H1 (cell line): ENCODE measurements around the gene CNNM4. TPM values are rescaled to one million over a fixed set of nuclear protein-coding genes. Genes with fewer than 3 reads are reported as not detected.

Source experiments
- CTCF ChIA-PET: fragments of 300-600 bp; sonication (Branson Sonifier 250); formaldehyde crosslinking; loops from one replicate; lab custom pipeline; 2021; ENCODE audit not compliant: partially characterized antibody; lab: Charles Lee
- POLR2A ChIA-PET: fragments of 300-600 bp; sonication (Branson Sonifier 250); formaldehyde crosslinking; loops from one replicate; lab custom pipeline; 2021; ENCODE audit warnings: inconsistent platforms; ENCODE audit not compliant: partially characterized antibody; lab: Charles Lee
- DNase-seq, 2 experiments: peaks; one replicate each; pipeline versions ENCODE4 v3.0.0 to v3.0.0-alpha.2; 2010 to 2022; ENCODE audit warnings: low spot score in 2 of 2, low read depth in 1 of 2, mixed read lengths in 1 of 2
- FAIRE-seq: peaks from 2 replicates; lab custom pipeline; 2011; peaks lifted over from hg19 to GRCh38; lab: Jason Lieb, UNC
- H2AFZ ChIP-seq: 2 replicates; pipeline ENCODE4 v1.8.1; 2012; ENCODE audit warnings: low read length, inconsistent platforms
- H2AK5ac ChIP-seq: 2 replicates; pipeline ENCODE4 v1.6.1; 2013; ENCODE audit warnings: low read depth, low read length
- H2BK120ac ChIP-seq: replicated peaks from 2 replicates; pipeline ENCODE3; 2013; ENCODE audit warnings: low read depth, low read length, inconsistent platforms
- H2BK12ac ChIP-seq: 2 replicates; pipeline ENCODE4 v1.6.1; 2013; ENCODE audit warnings: low read depth, low read length
- H2BK15ac ChIP-seq: 2 replicates; pipeline ENCODE4 v1.6.1; 2013; ENCODE audit warnings: low read length
- H2BK20ac ChIP-seq: 2 replicates; pipeline ENCODE4 v1.6.1; 2013; ENCODE audit warnings: low read length
- H2BK5ac ChIP-seq: 2 replicates; pipeline ENCODE4 v1.6.1; 2013; ENCODE audit warnings: low read depth, low read length
- H3K14ac ChIP-seq: 2 replicates; pipeline ENCODE4 v1.6.1; 2013; ENCODE audit warnings: inconsistent platforms; ENCODE audit not compliant: insufficient read length
- H3K18ac ChIP-seq: 2 replicates; pipeline ENCODE4 v1.6.1; 2013; ENCODE audit warnings: low read length; ENCODE audit errors: extremely low read depth
- H3K23ac ChIP-seq: 2 replicates; pipeline ENCODE4 v1.6.1; 2013; ENCODE audit warnings: inconsistent platforms; ENCODE audit not compliant: insufficient read length
- H3K23me2 ChIP-seq: 2 replicates; pipeline ENCODE4 v1.6.1; 2013; ENCODE audit warnings: low read depth, low read length
- H3K27ac ChIP-seq: 2 replicates; pipeline ENCODE4 v1.6.1; 2011; ENCODE audit warnings: low read depth, low read length, inconsistent platforms
- H3K27me3 ChIP-seq, 4 experiments: replicated peaks in 1 of 4; 1 replicate in 1 of 4; 2 replicates in 3 of 4; pipeline versions ENCODE4 v1.6.1 to v1.8.1; 2011 to 2013; ENCODE audit warnings: low read length in 3 of 4, mild to moderate bottlenecking in 3 of 4, inconsistent platforms in 2 of 4, mixed read lengths in 2 of 4, moderate library complexity in 1 of 4; ENCODE audit not compliant: control insufficient read depth in 3 of 4, insufficient read depth in 3 of 4; ENCODE audit errors: extremely low read depth in 1 of 4
- H3K36me3 ChIP-seq, 4 experiments: 2 replicates each; pipeline versions ENCODE4 v1.6.1 to v1.8.1; 2011 to 2013; ENCODE audit warnings: mild to moderate bottlenecking in 4 of 4, low read length in 3 of 4, moderate library complexity in 2 of 4, control low read depth in 1 of 4, inconsistent platforms in 1 of 4; ENCODE audit not compliant: insufficient read depth in 4 of 4, control insufficient read depth in 2 of 4
- H3K4ac ChIP-seq: replicated peaks from 2 replicates; pipeline ENCODE3; 2013; ENCODE audit warnings: low read length, low read depth, mixed read lengths, inconsistent platforms; ENCODE audit not compliant: insufficient read length
- H3K4me1 ChIP-seq, 4 experiments: replicated peaks in 1 of 4; 1 replicate in 1 of 4; 2 replicates in 3 of 4; pipeline versions ENCODE4 v1.6.1 to v1.8.1; 2011 to 2013; ENCODE audit warnings: low read length in 3 of 4, inconsistent platforms in 2 of 4, mixed read lengths in 1 of 4; ENCODE audit not compliant: insufficient read depth in 4 of 4, control insufficient read depth in 3 of 4
- H3K4me2 ChIP-seq, 2 experiments: 2 replicates each; pipeline versions ENCODE4 v1.6.1 to v1.8.1; 2011 to 2013; ENCODE audit warnings: low read depth in 2 of 2, low read length in 2 of 2, control low read depth in 1 of 2, inconsistent platforms in 1 of 2, mild to moderate bottlenecking in 1 of 2; ENCODE audit not compliant: insufficient read depth in 1 of 2
- H3K4me3 ChIP-seq, 4 experiments: fragments of 200-600, 300-600 bp in 1 of 4; sonication (generic), shearing (Covaris generic), sonication (Bioruptor Twin) in 1 of 4; 2 replicates each; pipeline versions ENCODE4 v1.5.1 to v1.8.1; 2011 to 2016; ENCODE audit warnings: low read length in 4 of 4, low read depth in 3 of 4, control low read depth in 2 of 4, inconsistent platforms in 2 of 4, mild to moderate bottlenecking in 2 of 4, mixed read lengths in 1 of 4, moderate library complexity in 1 of 4; ENCODE audit not compliant: insufficient read depth in 2 of 4; ENCODE audit errors: extremely low read depth in 1 of 4
- H3K56ac ChIP-seq: replicated peaks from 2 replicates; pipeline ENCODE3; 2013; ENCODE audit warnings: low read depth, mild to moderate bottlenecking, mixed read lengths, low read length, inconsistent platforms; ENCODE audit not compliant: insufficient read length
- H3K79me1 ChIP-seq: 2 replicates; pipeline ENCODE4 v1.6.1; 2013; ENCODE audit warnings: low read depth, low read length, control low read depth
- H3K79me2 ChIP-seq, 2 experiments: 2 replicates each; pipeline versions ENCODE4 v1.6.1 to v1.8.1; 2012 to 2013; ENCODE audit warnings: low read length in 2 of 2, mild to moderate bottlenecking in 2 of 2, inconsistent platforms in 1 of 2; ENCODE audit not compliant: insufficient read depth in 2 of 2, control insufficient read depth in 1 of 2
- H3K9ac ChIP-seq, 4 experiments: replicated peaks in 1 of 4; 1 replicate in 1 of 4; 2 replicates in 3 of 4; pipeline versions ENCODE4 v1.6.1 to v1.8.1; 2011 to 2013; ENCODE audit warnings: low read depth in 3 of 4, low read length in 3 of 4, control low read depth in 2 of 4, mild to moderate bottlenecking in 2 of 4, moderate library complexity in 2 of 4, inconsistent platforms in 1 of 4; ENCODE audit errors: extremely low read depth in 1 of 4
- H3K9me3 ChIP-seq, 2 experiments: 2 replicates each; pipeline versions ENCODE4 v1.6.1 to v1.8.1; 2012 to 2013; ENCODE audit warnings: mild to moderate bottlenecking in 2 of 2, moderate library complexity in 2 of 2, control low read depth in 1 of 2, inconsistent platforms in 1 of 2, low read depth in 1 of 2, low read length in 1 of 2, mixed read lengths in 1 of 2; ENCODE audit not compliant: insufficient read depth in 2 of 2
- H4K20me1 ChIP-seq, 2 experiments: replicated peaks in 1 of 2; 2 replicates each; pipeline versions ENCODE3 to v1.8.1; 2011 to 2013; ENCODE audit warnings: inconsistent platforms in 2 of 2, low read length in 2 of 2, mild to moderate bottlenecking in 1 of 2; ENCODE audit not compliant: insufficient read depth in 2 of 2, control insufficient read depth in 1 of 2
- H4K5ac ChIP-seq: 2 replicates; pipeline ENCODE4 v1.6.1; 2013; ENCODE audit warnings: low read length, low read depth, mixed read lengths, inconsistent platforms; ENCODE audit not compliant: insufficient read length
- H4K8ac ChIP-seq: 2 replicates; pipeline ENCODE4 v1.8.0; 2013; ENCODE audit warnings: mild to moderate bottlenecking, moderate library complexity, low read length, inconsistent platforms; ENCODE audit not compliant: insufficient read depth; ENCODE audit errors: extremely low read depth
- H4K91ac ChIP-seq: replicated peaks from 2 replicates; pipeline ENCODE3; 2013; ENCODE audit warnings: low read length, mixed read lengths, inconsistent platforms; ENCODE audit not compliant: insufficient read length
- CEBPB ChIP-seq: IDR thresholded peaks from 2 replicates; pipeline ENCODE4 v1.6.1; 2012; ENCODE audit warnings: low read depth, low read length
- CHD2 ChIP-seq: IDR thresholded peaks from 2 replicates; pipeline ENCODE4 v1.6.1; 2012; ENCODE audit warnings: low read length, improper control_type of control experiment
- CREB1 ChIP-seq: IDR thresholded peaks from 2 replicates; pipeline ENCODE4 v1.6.1; 2012; ENCODE audit warnings: inconsistent platforms
- NANOG ChIP-seq: IDR thresholded peaks from 2 replicates; pipeline ENCODE4 v1.6.1; 2011; ENCODE audit warnings: low read length, low read depth, mild to moderate bottlenecking, inconsistent platforms; ENCODE audit not compliant: insufficient read depth, poor library complexity, severe bottlenecking
- RAD21 ChIP-seq, 2 experiments: IDR thresholded peaks in 1 of 2; conservative IDR thresholded peaks in 1 of 2; 2 replicates each; pipeline ENCODE4 v1.6.1; 2011; ENCODE audit warnings: low read depth in 2 of 2, low read length in 2 of 2, improper control_type of control experiment in 1 of 2, inconsistent platforms in 1 of 2, mild to moderate bottlenecking in 1 of 2, moderate library complexity in 1 of 2
- RXRA ChIP-seq: IDR thresholded peaks from 2 replicates; pipeline ENCODE4 v1.6.1; 2011; ENCODE audit warnings: low read depth, mild to moderate bottlenecking, low read length, moderate library complexity; ENCODE audit not compliant: insufficient read depth
- SIN3A ChIP-seq, 2 experiments: IDR thresholded peaks in 1 of 2; conservative IDR thresholded peaks in 1 of 2; 2 replicates each; pipeline ENCODE4 v1.6.1; 2011 to 2012; ENCODE audit warnings: low read length in 2 of 2, improper control_type of control experiment in 1 of 2, low read depth in 1 of 2, mild to moderate bottlenecking in 1 of 2
- SIX5 ChIP-seq: IDR thresholded peaks from 2 replicates; pipeline ENCODE4 v1.6.1; 2011; ENCODE audit warnings: mild to moderate bottlenecking, low read depth, low read length
- SP1 ChIP-seq: IDR thresholded peaks from 2 replicates; pipeline ENCODE4 v1.6.1; 2011; ENCODE audit warnings: low read depth, low read length
- SP4 ChIP-seq: IDR thresholded peaks from 2 replicates; pipeline ENCODE4 v1.6.1; 2012; ENCODE audit warnings: low read length, inconsistent platforms
- TAF1 ChIP-seq: IDR thresholded peaks from 2 replicates; pipeline ENCODE4 v1.6.1; 2011; ENCODE audit warnings: mild to moderate bottlenecking, low read depth, low read length
- TBP ChIP-seq: IDR thresholded peaks from 2 replicates; pipeline ENCODE4 v1.6.1; 2011; ENCODE audit warnings: low read depth, low read length, improper control_type of control experiment
- WGBS, 2 experiments: shearing (Covaris generic) in 1 of 2; methylation state at CpG; one replicate each; pipeline versions ENCODE4 v1.1.6 to v1.1.7; 2013 to 2015; ENCODE audit warnings: low lambda C conversion rate in 2 of 2, mixed read lengths in 2 of 2, inconsistent platforms in 1 of 2, low coverage in 1 of 2, missing lambda C conversion rate in 1 of 2; ENCODE audit not compliant: insufficient replicate concordance in 2 of 2, insufficient coverage in 1 of 2, insufficient read length in 1 of 2; ENCODE audit errors: extremely low coverage in 1 of 2, missing lambda C conversion rate in 1 of 2; 5-methylcytosine and 5-hydroxymethylcytosine counted together
- polyA plus RNA-seq, 7 experiments: library from polyadenylated mRNA; depleted of rRNA in 3 of 7; stranded (reverse) in 5 of 7; unstranded in 2 of 7; fragments of >200 nt in 5 of 7; fragments of 200-250 nt in 2 of 7; gene quantifications; 1 replicate in 5 of 7; 2 replicates in 1 of 7; 4 replicates in 1 of 7; pipeline versions ENCODE4 v1.2.1 to v1.2.3, GENCODE V29; 2011 to 2013; ENCODE audit warnings: missing spikeins in 2 of 7, mixed read lengths in 2 of 7
- total RNA-seq: library from RNA; stranded (reverse); fragmentation: NEBNext Ultra II Directional; extraction: Animal tissue kit (Norgen Biotek cat#: 25700); gene quantifications from 2 replicates; pipeline ENCODE4 v1.2.1, GENCODE V29; 2021

Gene CNNM4
- total and polyA plus RNA-seq, 2 of the 8 experiments (the other 6 are each of a cell fraction or from before 2014, with no cell fraction given), result 10.3 to 11.0 TPM

DNA sequence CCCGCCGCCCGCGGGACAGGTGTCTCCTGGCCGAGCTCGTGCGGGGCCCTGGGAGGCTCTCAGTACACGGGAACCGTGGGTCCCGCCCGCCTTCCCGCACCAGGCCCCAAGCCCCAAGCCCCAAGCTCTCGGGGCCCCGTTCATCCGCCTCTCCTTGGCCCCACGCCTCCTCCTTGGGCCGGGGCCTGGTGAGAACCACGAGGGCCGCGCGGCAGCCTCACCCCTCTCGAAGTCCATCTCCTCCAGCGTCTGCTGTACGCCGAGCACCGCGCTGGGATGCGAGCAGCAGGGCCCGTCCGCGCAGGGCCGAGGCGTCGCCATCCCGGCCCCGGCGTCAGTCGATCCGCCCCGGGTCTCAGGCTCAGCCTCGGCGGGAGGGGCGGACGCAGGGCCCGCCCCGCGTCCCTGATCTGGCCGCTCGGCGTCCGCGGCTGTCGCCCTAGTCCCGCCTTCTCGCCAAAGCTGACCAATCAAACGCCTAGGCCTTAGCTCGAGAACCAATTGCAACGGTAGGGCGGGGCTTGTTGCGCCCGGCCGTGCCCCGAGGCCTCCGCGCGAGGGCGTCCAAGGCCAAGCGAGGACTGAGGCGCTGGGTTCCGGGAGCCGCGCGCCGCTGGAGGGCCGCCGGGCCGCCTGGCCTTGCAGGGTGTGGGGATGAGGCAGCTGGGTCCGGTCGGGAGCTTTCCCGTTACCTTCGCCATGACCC, 97.1 kb downstream of the CNNM4 start, which contains the start of gene ANKRD39:
ANKRD39 (minus strand) TSS at position 350 of the 706 bp plus-strand sequence; CDS start at position 321, 29 bp downstream.
- Histone ChIP-seq H3K4me3 (peak within 1 kb of the TSS; percentile 49 to 75 (median 68)), H3K23ac (no peak within 1 kb of the TSS), H3K14ac (no peak within 1 kb of the TSS), H4K5ac (peak within 1 kb of the TSS; percentile 84), H3K4me1 (peaks cover 3 to 11% (median 8%) of the 10 kb centered on the region in 4 experiments), H3K9me3 (no peaks in the 10 kb centered on the region), H3K27ac (peak within 1 kb of the TSS; percentile 13; the same call in 1 of the 2 replicates), H3K9ac (peak within 1 kb of the TSS; percentile 1 to 51 (median 47); a peak in 6 of 7 replicates), H3K18ac (peak within 1 kb of the TSS; percentile 90), H3K4me2 (peak within 1 kb of the TSS; percentile 86 to 87), H2BK20ac (no peak within 1 kb of the TSS), H2BK5ac (peak within 1 kb of the TSS; percentile 73; the same call in 1 of the 2 replicates), H2AK5ac (no peak within 1 kb of the TSS), H4K8ac (no peak within 1 kb of the TSS; the same call in none of the 2 replicates), H3K23me2 (peaks cover 10% of the 10 kb centered on the region; the same call in 1 of the 2 replicates), H2AFZ (no peak within 1 kb of the TSS; the same call in 1 of the 2 replicates), H2BK120ac (no peak within 1 kb of the TSS), H3K56ac (peak within 1 kb of the TSS; percentile 42), H2BK15ac (no peak within 1 kb of the TSS), H4K91ac (peak within 1 kb of the TSS; percentile 69), H4K20me1 (peaks cover 12 to 14% of the 10 kb centered on the region in 2 experiments), H3K27me3 (no peaks in the 10 kb centered on the region), H3K79me2 (peaks cover 0 to 17% of the 10 kb centered on the region in 2 experiments; a peak in 3 of 4 replicates), H2BK12ac (no peak within 1 kb of the TSS), H3K4ac (no peak within 1 kb of the TSS), H3K79me1 (peaks cover 7% of the 10 kb centered on the region; the same call in 1 of the 2 replicates), H3K36me3 (peaks cover 4 to 34% (median 23%) of the 10 kb centered on the region in 4 experiments; a peak in 6 of 8 replicates)
- 2% methylated on average over 37 of the region's 81 CpGs; no CpG with 5 or more reads in 1 of the 2 experiments for WGBS, 2 experiments
- POLR2A ChIA-PET, result interaction anchor here (0.6 to 5.8 kb wide), 23 partner anchors 10 to 113 kb away, joined by 3 to 49 read pairs (median 8); partner anchors contain the start of genes ANKRD23, CNNM3 and SEMA4C
- FAIRE-seq, result no peak
- DNase-seq, result peak; percentile 94 to 98
- CTCF ChIA-PET, result interaction anchor here (0.5 to 8.3 kb wide), 44 partner anchors 10 to 255 kb away, joined by 3 to 89 read pairs (median 6); partner anchors contain the start of gene ANKRD36
- TF ChIP-seq TBP (peak; percentile 11; the same call in 1 of the 2 replicates), CEBPB (no peak), CHD2 (peak; percentile 90), CREB1 (no peak; the same call in 1 of the 2 replicates), SIX5 (no peak), RAD21 (IDR thresholded peaks at IDR 0.05 in 1 of 2, conservative IDR thresholded peaks at IDR 0.05 in 1 of 2; ENCODE audit: low read depth in 2 of 2, low read length in 2 of 2) (peak; percentile 89 to 90), TAF1 (peak; percentile 71), RXRA (no peak), SP4 (peak; percentile 91), SP1 (peak; percentile 99), SIN3A (conservative IDR thresholded peaks at IDR 0.05 in 1 of 2, IDR thresholded peaks at IDR 0.05 in 1 of 2; ENCODE audit: low read depth in 1 of 2, low read length in 2 of 2) (peak in 1 of 2 experiments; percentile 76; a peak in 2 of 4 replicates), NANOG (peak; percentile 36)
